HEK293 (cell line): ENCODE measurements around the gene NUFIP2.
A peak's percentile ranks its signal among the peaks of the same experiment; 100 is the strongest.

Experiments used
- CTCF ChIA-PET: fragments of 350-600 bp; formaldehyde crosslinking; extraction: SDS; loops from one replicate; lab custom pipeline; 2021; ENCODE audit warnings: antibody characterized with exemption; lab: Yijun Ruan, JAX
- POLR2A ChIA-PET: fragments of 300-600 bp; formaldehyde crosslinking; extraction: SDS; loops from one replicate; lab custom pipeline; 2020; ENCODE audit warnings: antibody characterized with exemption, inconsistent platforms; lab: Yijun Ruan, JAX
- H3K27ac ChIP-seq: fragments of 200-500 bp; sonication (Bioruptor generic); 2 replicates; pipeline ENCODE4 v1.5.1; 2014; ENCODE audit warnings: low read depth, low read length, control low read depth, inconsistent platforms; ENCODE audit errors: extremely low read depth
- H3K36me3 ChIP-seq, 2 experiments: fragments of 200-500 bp in 1 of 2; sonication (Bioruptor generic) in 1 of 2; 1 replicate in 1 of 2; 2 replicates in 1 of 2; pipeline ENCODE4 v1.5.1; 2014 to 2017; ENCODE audit warnings: inconsistent platforms in 2 of 2, low read length in 2 of 2; ENCODE audit not compliant: control insufficient read depth in 2 of 2, insufficient read depth in 1 of 2
- H3K4me1 ChIP-seq: fragments of 200-500 bp; sonication (Bioruptor generic); 2 replicates; pipeline ENCODE4 v1.5.1; 2014; ENCODE audit warnings: mild to moderate bottlenecking, low read length, inconsistent platforms; ENCODE audit not compliant: control insufficient read depth, insufficient read depth
- H3K4me3 ChIP-seq: 2 replicates; pipeline ENCODE4 v1.5.1; 2011; ENCODE audit warnings: low read depth, mild to moderate bottlenecking, control low read depth, low read length, moderate library complexity
- H3K9me3 ChIP-seq: fragments of 200-500 bp; sonication (Bioruptor generic); 2 replicates; pipeline ENCODE4 v1.5.1; 2014; ENCODE audit warnings: low read depth, low read length, inconsistent platforms; ENCODE audit not compliant: control insufficient read depth, insufficient read depth
- CTCF ChIP-seq: fragments of 450-650 bp; formaldehyde crosslinking; IDR thresholded peaks from 2 replicates; pipeline ENCODE4 v1.5.1; 2016; ENCODE audit warnings: missing biosample characterization, missing genetic modification characterization
- FEZF1 ChIP-seq: fragments of 450-650 bp; formaldehyde crosslinking; IDR thresholded peaks from 2 replicates; pipeline ENCODE4 v1.5.1; 2016; ENCODE audit warnings: missing biosample characterization, missing genetic modification characterization
- KLF1 ChIP-seq: fragments of 450-650 bp; formaldehyde crosslinking; IDR thresholded peaks from 2 replicates; pipeline ENCODE4 v1.5.1; 2016; ENCODE audit warnings: missing biosample characterization, missing genetic modification characterization
- ZBTB6 ChIP-seq: fragments of 450-650 bp; formaldehyde crosslinking; IDR thresholded peaks from 2 replicates; pipeline ENCODE4 v1.5.1; 2017; ENCODE audit warnings: missing biosample characterization, missing genetic modification characterization
- ZNF114 ChIP-seq: fragments of 450-650 bp; formaldehyde crosslinking; IDR thresholded peaks from 2 replicates; pipeline ENCODE4 v1.5.0; 2017; ENCODE audit warnings: missing biosample characterization, missing genetic modification characterization
- ZNF146 ChIP-seq: fragments of 450-650 bp; formaldehyde crosslinking; IDR thresholded peaks from 2 replicates; pipeline ENCODE4 v1.5.1; 2016; ENCODE audit warnings: missing biosample characterization, missing genetic modification characterization
- ZNF157 ChIP-seq: fragments of 450-650 bp; formaldehyde crosslinking; IDR thresholded peaks from 2 replicates; pipeline ENCODE4 v1.5.1; 2016; ENCODE audit warnings: missing biosample characterization, missing genetic modification characterization
- ZNF433 ChIP-seq: fragments of 450-650 bp; formaldehyde crosslinking; IDR thresholded peaks from 2 replicates; pipeline ENCODE4 v1.5.1; 2016; ENCODE audit warnings: missing biosample characterization, missing genetic modification characterization, low read depth
- ZNF530 ChIP-seq: fragments of 450-650 bp; formaldehyde crosslinking; IDR thresholded peaks from 2 replicates; pipeline ENCODE4 v1.5.1; 2016; ENCODE audit warnings: low read depth, missing biosample characterization, missing genetic modification characterization
- ZNF544 ChIP-seq: fragments of 450-650 bp; formaldehyde crosslinking; IDR thresholded peaks from 2 replicates; pipeline ENCODE4 v1.5.0; 2017; ENCODE audit warnings: missing biosample characterization, missing genetic modification characterization
- ZNF558 ChIP-seq: fragments of 450-650 bp; formaldehyde crosslinking; IDR thresholded peaks from 2 replicates; pipeline ENCODE4 v1.5.1; 2016; ENCODE audit warnings: missing biosample characterization, missing genetic modification characterization
- ZNF560 ChIP-seq: fragments of 450-650 bp; formaldehyde crosslinking; IDR thresholded peaks from 2 replicates; pipeline ENCODE4 v1.5.1; 2017; ENCODE audit warnings: missing biosample characterization, missing genetic modification characterization, borderline replicate concordance
- ZNF610 ChIP-seq: fragments of 450-650 bp; formaldehyde crosslinking; IDR thresholded peaks from 2 replicates; pipeline ENCODE4 v1.5.1; 2016; ENCODE audit warnings: missing biosample characterization, missing genetic modification characterization, borderline replicate concordance
- ZNF629 ChIP-seq: fragments of 450-650 bp; formaldehyde crosslinking; IDR thresholded peaks from 2 replicates; pipeline ENCODE4 v1.5.1; 2017; ENCODE audit warnings: missing biosample characterization, missing genetic modification characterization
- ZNF639 ChIP-seq: fragments of 450-650 bp; formaldehyde crosslinking; IDR thresholded peaks from 2 replicates; pipeline ENCODE4 v1.5.1; 2016; ENCODE audit warnings: missing biosample characterization, missing genetic modification characterization
- ZNF677 ChIP-seq: fragments of 450-650 bp; IDR thresholded peaks from 2 replicates; pipeline ENCODE4 v1.5.0; 2018; ENCODE audit warnings: missing biosample characterization, mild to moderate bottlenecking, missing genetic modification characterization, moderate library complexity
- ZSCAN4 ChIP-seq: fragments of 450-650 bp; formaldehyde crosslinking; IDR thresholded peaks from 2 replicates; pipeline ENCODE4 v1.5.1; 2017; ENCODE audit warnings: missing biosample characterization, missing genetic modification characterization

The NUFIP2 gene

GRCh38 chr17:29256735-29257466, 37.0 kb downstream of the NUFIP2 start (continued):
- no peak for TF ChIP-seq ZNF544 (tag by site-specific recombination)
- TF ChIP-seq ZSCAN4, result no peak
- no peak for TF ChIP-seq FEZF1 (tag by site-specific recombination)
- no peak for TF ChIP-seq ZNF560 (tag by site-specific recombination)
- TF ChIP-seq CTCF, result no peak
- TF ChIP-seq ZNF433 (tag by site-specific recombination), result no peak
- no peak for TF ChIP-seq ZNF610 (tag by site-specific recombination)

GRCh38 chr17:29255926-29256522, 37.9 kb downstream of the NUFIP2 start:
- no peak overlapping the region for H3K27ac ChIP-seq
- H3K4me3 ChIP-seq, result no peak overlapping the region
- H3K9me3 ChIP-seq, result no peaks in the 10 kb centered on the region
- CTCF ChIA-PET, result interaction anchor here (0.5 to 3.6 kb wide), 13 partner anchors 12 to 259 kb away, joined by 3 to 29 read pairs (median 6); no protein-coding TSS in a partner anchor
- POLR2A ChIA-PET, result interaction anchor here (1.5 to 2.9 kb wide), 2 partner anchors 36 to 38 kb away, joined by 4 to 13 read pairs; partner anchors contain the start of gene NUFIP2
- peaks cover 3% of the 10 kb centered on the region; the same call in 1 of the 2 replicates for H3K4me1 ChIP-seq
- peaks cover 21 to 25% of the 10 kb centered on the region in 2 experiments for H3K36me3 ChIP-seq
- TF ChIP-seq ZNF629 (peak; percentile 18; the same call in 1 of the 2 replicates), ZNF530 (no peak), ZNF114 (tag by site-specific recombination) (no peak), ZNF677 (0 out of 2 replicates have a peak, but pooled peaks have one; percentile 52), ZNF146 (tag by site-specific recombination) (no peak), KLF1 (tag by site-specific recombination) (no peak), ZNF639 (tag by site-specific recombination) (no peak), ZNF558 (tag by site-specific recombination) (no peak), CTCF (no peak)
- TF ChIP-seq, all 188 proteins: peak for 2

- Histone ChIP-seq H3K9me3 (no peaks in the 10 kb centered on the region), H3K36me3 (peaks cover 0 to under 1% of the 10 kb centered on the region in 2 experiments), H3K4me1 (peaks cover 3% of the 10 kb centered on the region; the same call in 1 of the 2 replicates), H3K4me3 (no peak overlapping the region), H3K27ac (no peak overlapping the region)
- ChIA-PET CTCF (no interaction called here), POLR2A (no interaction called here)
- peak; percentile 80 for TF ChIP-seq ZNF146 (tag by site-specific recombination)
- no peak for TF ChIP-seq ZBTB6 (tag by site-specific recombination)
- TF ChIP-seq ZNF157 (tag by site-specific recombination), result peak; percentile 79
Measured at GRCh38 chr17:29253037-29253436, 40.9 kb downstream of the NUFIP2 start.
